ENCODE measurements around the gene UBE2E2.

The UBE2E2 gene

GRCh38 chr3:23519314-23520208, 316.4 kb downstream of the UBE2E2 start:
- no peaks in the 10 kb centered on the region for H3K36me3 ChIP-seq (ENCODE audit: insufficient read depth, low read length)
- H3K79me2 ChIP-seq (ENCODE audit: insufficient read depth, low read length), result no peaks in the 10 kb centered on the region
- no peak for TF ChIP-seq CTCF (IDR thresholded peaks at IDR 0.05; ENCODE audit: borderline replicate concordance, extremely low read depth, low read length, poor library complexity, severe bottlenecking)
- no peak for TF ChIP-seq EZH2 (IDR thresholded peaks at IDR 0.05; ENCODE audit: borderline replicate concordance, low read depth, low read length, severe bottlenecking)
- H3K27me3 ChIP-seq (ENCODE audit: insufficient read depth, low read length, poor library complexity), result no peaks in the 10 kb centered on the region
- ATAC-seq (ENCODE audit: insufficient read depth, low read depth) (no peak), DNase-seq (no peak)
- H3K9ac ChIP-seq (ENCODE audit: low read depth, low read length), result no peak overlapping the region
- H3K27ac ChIP-seq (ENCODE audit: low read length), result no peak overlapping the region
- no peaks in the 10 kb centered on the region for H4K20me1 ChIP-seq (ENCODE audit: insufficient read depth, low read length)
- no peak overlapping the region for H3K4me2 ChIP-seq (ENCODE audit: insufficient read depth, low read length)
- no peak overlapping the region for H3K4me3 ChIP-seq (ENCODE audit: low read depth in 1 of 2, low read length in 2 of 2)
- H2AFZ ChIP-seq (ENCODE audit: low read depth, low read length), result no peak overlapping the region
- no peaks in the 10 kb centered on the region for H3K4me1 ChIP-seq (ENCODE audit: insufficient read depth, low read length)
- H3K9me3 ChIP-seq (ENCODE audit: insufficient read depth, low read length, severe bottlenecking), result no peaks in the 10 kb centered on the region

- Histone ChIP-seq H3K4me3 (ENCODE audit: low read depth in 1 of 2, low read length in 2 of 2) (no peak overlapping the region), H3K79me2 (ENCODE audit: insufficient read depth, low read length) (no peaks in the 10 kb centered on the region), H3K4me1 (ENCODE audit: insufficient read depth, low read length) (no peaks in the 10 kb centered on the region), H3K36me3 (ENCODE audit: insufficient read depth, low read length) (no peaks in the 10 kb centered on the region), H3K27ac (ENCODE audit: low read length) (no peak overlapping the region), H4K20me1 (ENCODE audit: insufficient read depth, low read length) (no peaks in the 10 kb centered on the region), H3K27me3 (ENCODE audit: insufficient read depth, low read length, poor library complexity) (no peaks in the 10 kb centered on the region), H3K9me3 (ENCODE audit: insufficient read depth, low read length, severe bottlenecking) (no peaks in the 10 kb centered on the region), H3K9ac (ENCODE audit: low read depth, low read length) (no peak overlapping the region), H3K4me2 (ENCODE audit: insufficient read depth, low read length) (no peak overlapping the region), H2AFZ (ENCODE audit: low read depth, low read length) (no peak overlapping the region)
- DNase-seq (no peak), ATAC-seq (ENCODE audit: insufficient read depth, low read depth) (no peak)
- no peak for TF ChIP-seq CTCF (IDR thresholded peaks at IDR 0.05; ENCODE audit: borderline replicate concordance, extremely low read depth, low read length, poor library complexity, severe bottlenecking)
- TF ChIP-seq EZH2 (IDR thresholded peaks at IDR 0.05; ENCODE audit: borderline replicate concordance, low read depth, low read length, severe bottlenecking), result no peak
Observed at GRCh38 chr3:23527326-23527725, 324.2 kb downstream of the UBE2E2 start.

- ATAC-seq (ENCODE audit: insufficient read depth, low read depth), result no peak
- H3K4me1 ChIP-seq (ENCODE audit: insufficient read depth, low read length), result no peaks in the 10 kb centered on the region
- H3K27ac ChIP-seq (ENCODE audit: low read length), result no peak overlapping the region
- H4K20me1 ChIP-seq (ENCODE audit: insufficient read depth, low read length), result no peaks in the 10 kb centered on the region
- H3K4me3 ChIP-seq (ENCODE audit: low read depth in 1 of 2, low read length in 2 of 2), result no peak overlapping the region
- no peaks in the 10 kb centered on the region for H3K9me3 ChIP-seq (ENCODE audit: insufficient read depth, low read length, severe bottlenecking)
- no peak overlapping the region for H2AFZ ChIP-seq (ENCODE audit: low read depth, low read length)
- H3K36me3 ChIP-seq (ENCODE audit: insufficient read depth, low read length), result no peaks in the 10 kb centered on the region
- no peak for DNase-seq
- H3K27me3 ChIP-seq (ENCODE audit: insufficient read depth, low read length, poor library complexity), result no peaks in the 10 kb centered on the region
- no peak for TF ChIP-seq CTCF (IDR thresholded peaks at IDR 0.05; ENCODE audit: borderline replicate concordance, extremely low read depth, low read length, poor library complexity, severe bottlenecking)
- no peak for TF ChIP-seq EZH2 (IDR thresholded peaks at IDR 0.05; ENCODE audit: borderline replicate concordance, low read depth, low read length, severe bottlenecking)
- no peaks in the 10 kb centered on the region for H3K79me2 ChIP-seq (ENCODE audit: insufficient read depth, low read length)
- H3K9ac ChIP-seq (ENCODE audit: low read depth, low read length), result no peak overlapping the region
- no peak overlapping the region for H3K4me2 ChIP-seq (ENCODE audit: insufficient read depth, low read length)
Observed at GRCh38 chr3:23533596-23533995, 330.5 kb downstream of the UBE2E2 start.
